ENCODE results near the gene C1orf198.
A peak's percentile ranks its signal among the peaks of the same experiment; 100 is the strongest.
"Not testable (repeated sequence)": the region's sequence is repeated elsewhere in the genome, so short reads cannot be mapped to it uniquely, and the experiment has no call there.

Gene C1orf198

GRCh38 chr1:230860617-230861384, 7.5 kb downstream of the C1orf198 start:
- no peak for DNase-seq (ENCODE audit: low spot score)

DNA sequence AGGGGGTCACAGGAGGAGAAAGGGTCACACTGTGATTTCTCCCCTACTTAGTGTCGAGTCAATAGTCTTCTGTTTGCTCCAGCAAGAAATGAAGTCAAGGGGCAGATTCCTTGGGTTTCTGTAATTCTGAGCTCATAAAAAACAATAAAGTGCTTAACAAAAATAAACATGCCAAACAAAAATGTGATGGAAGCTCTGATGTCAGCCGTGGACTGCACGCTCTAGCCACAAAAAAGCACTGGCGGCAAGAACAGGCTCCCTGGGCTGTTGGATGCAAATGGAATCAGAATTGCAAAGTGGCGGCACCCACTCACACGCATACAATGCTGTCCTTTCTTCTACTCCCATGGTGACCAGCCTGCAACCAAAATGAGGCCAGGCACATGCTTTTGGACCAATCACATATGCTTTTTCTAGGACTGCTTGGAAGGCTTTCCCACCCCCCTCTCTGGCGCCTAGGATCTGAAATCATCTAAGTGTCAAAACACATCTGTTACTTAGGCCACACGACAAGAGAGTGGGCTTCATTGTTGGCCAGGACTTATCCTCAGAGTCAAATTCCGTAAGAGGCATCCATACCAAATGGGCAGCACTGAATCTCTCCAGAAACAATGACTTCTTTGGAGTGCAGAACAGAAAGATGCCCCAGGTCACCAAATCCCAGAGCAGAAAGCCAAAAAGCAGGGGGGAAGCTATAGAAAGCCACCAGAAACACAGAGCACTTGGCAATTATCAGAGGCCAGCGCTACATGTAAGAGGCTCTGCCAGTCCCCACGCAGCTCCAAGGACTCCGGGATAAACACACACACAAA, 9.2 kb downstream of the C1orf198 start:
- no peak for DNase-seq (ENCODE audit: low spot score)

- DNase-seq (ENCODE audit: low spot score) = no peak
Measured at GRCh38 chr1:230858236-230858820, 10.0 kb downstream of the C1orf198 start.

- no peak for DNase-seq (ENCODE audit: low spot score)
Measured at GRCh38 chr1:230857822-230858221, 10.5 kb downstream of the C1orf198 start.

DNA sequence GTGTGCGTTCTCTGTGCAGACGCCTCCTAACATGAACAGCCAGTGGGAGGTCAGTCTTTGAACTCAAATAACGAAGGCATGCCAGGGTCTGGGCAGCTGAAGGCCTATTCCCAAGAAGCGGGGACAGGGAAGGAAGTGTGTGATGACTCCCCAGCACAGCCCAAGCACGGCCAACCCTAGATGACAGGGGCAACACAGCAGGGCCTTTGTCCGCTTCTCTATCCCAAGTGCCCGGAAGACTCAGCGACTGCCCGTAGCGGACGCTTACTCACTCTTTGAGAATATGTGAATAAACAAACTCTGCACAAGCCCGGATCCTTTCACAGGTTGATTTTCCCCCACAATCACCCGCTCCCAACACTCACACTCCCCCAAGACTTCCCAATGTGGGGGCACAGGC, 11.2 kb downstream of the C1orf198 start:
- no peak for DNase-seq (ENCODE audit: low spot score)

- no peak for DNase-seq (ENCODE audit: low spot score)
Measured at GRCh38 chr1:230855886-230856285, 12.4 kb downstream of the C1orf198 start.

DNA sequence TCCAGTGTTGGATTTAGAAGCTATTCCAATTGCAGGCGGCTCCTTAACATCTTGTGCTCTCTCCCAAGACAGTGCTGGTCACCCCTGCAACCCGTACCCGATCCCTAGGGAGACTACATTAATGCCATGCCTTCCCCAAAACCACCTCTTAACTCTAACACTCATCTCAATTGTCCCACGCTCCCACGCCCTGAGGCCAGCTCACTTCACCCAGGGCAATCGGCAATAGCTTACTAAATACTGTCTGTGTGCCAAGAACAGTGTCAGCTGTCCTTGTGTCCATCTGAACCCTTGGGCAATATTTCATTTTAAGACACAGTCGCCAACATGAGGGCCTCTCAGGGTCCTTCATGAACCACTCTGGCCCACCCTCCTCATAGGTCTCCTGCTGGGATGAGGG, 13.9 kb downstream of the C1orf198 start:
- no peak for DNase-seq (ENCODE audit: low spot score)

DNA sequence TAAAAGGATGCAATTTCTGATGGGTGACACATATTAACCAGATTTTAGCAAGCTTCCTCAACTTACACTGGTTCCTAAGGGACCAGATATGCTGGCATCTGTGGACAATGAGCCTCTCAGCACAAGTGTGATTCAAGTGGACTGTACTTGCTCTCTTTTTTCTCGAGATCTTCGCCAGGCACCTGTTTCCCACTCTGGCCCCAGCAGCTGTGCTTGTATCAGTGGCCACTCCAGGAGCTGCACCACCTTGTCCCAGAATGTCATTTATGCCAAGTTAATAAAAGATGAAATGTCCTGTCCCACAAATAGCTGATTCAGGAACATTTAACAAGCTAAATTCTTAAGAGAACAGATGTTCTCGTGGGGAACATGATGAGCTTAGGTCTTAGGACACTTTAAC, 14.6 kb downstream of the C1orf198 start:
- no peak for DNase-seq (ENCODE audit: low spot score)

DNA sequence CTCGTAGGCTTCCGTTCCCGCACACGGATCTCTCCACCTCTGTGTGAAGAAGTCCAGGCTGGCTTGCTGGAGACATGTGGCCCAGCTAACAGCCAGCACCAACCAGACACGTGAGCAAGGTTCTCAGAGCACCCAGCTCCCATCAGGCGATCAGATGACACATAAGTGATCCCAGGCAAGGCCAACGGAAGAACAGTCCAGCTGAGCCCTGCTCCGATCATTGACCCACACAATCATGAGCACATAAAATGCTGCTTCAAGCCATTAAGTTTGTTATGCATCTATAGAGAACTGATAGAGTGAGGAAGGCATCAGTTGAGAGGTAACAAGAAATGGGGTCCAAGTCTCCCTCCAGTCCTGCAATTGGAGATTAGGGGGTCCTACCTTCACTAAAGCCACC, 15.4 kb downstream of the C1orf198 start:
- no peak for DNase-seq (ENCODE audit: low spot score)

DNA sequence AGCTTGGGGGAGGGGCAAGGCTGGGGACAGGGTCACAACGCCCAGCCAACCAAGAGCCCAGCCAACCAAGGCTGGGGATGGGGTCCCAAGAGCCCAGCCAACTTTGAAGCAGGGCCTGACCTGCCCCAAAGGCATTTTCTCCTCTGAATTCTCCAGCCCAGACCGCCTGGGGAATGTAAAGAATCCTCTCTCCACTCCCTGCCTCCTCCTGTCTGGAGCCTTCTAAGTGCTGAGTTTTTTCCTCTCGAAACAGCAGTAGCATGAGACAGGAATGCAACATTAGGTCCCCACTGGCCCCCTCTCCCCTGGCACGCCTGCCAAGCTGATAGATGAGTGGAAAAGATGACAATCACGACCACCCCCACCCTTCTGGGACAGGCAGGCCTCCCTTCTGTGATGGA, 17.0 kb downstream of the C1orf198 start:
- no peak for DNase-seq (ENCODE audit: low spot score)

DNA sequence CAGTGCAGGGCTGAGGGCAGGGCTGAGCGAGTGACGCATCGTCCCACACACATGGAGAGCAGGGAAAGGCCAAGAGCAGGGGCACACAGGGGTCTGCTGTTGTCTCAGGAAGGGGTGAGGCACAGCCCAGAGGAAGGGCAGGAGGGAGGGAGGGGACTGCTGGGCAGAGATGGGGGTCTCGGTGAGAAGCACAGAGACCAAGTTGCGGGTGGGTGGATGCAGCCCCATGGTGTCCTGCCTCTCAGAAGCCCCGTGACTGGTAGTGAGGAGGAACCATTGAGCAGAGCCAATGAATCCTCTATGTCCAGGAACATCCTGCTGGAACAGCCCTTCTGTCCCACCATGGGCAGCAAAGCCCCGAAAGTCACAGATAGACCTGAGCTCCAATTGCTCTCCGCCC, 17.8 kb downstream of the C1orf198 start:
- DNase-seq (ENCODE audit: low spot score) = no peak

DNA sequence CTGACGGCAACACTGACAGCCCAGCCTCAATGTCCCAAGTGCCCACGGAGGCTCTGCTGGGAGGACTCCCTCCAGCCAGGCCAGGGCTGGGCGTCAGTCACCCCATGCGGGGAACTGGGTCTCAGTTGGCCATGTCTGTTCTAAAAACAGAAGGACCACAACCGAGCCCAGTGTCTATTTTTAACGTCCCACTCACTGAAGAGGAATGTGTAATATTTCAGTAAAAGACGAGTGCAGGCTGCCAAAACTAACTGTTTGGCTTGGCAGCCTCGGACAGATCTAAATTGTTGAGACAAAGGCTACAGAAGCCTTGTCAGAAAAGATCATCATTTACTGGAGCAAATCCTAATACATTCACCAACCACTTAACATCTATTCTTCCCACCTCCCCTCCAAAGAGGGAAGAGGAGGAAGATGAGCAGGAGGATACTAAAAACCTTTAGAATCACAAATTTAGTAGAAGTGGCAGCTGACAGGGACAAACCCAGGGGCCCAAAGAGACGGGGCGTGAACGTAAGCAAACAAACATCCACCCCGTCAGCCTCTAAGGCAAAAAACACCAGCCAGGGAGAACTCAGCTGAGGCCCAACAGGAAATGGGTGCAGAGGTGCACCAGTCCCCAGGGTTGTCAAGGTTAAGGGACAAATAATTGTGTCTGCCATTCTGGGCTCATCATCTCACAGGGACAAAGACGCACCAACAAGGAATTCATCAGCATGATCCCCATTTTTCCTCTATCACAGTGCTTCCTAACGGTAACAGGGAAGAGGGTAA, 18.7 kb downstream of the C1orf198 start:
- DNase-seq (ENCODE audit: low spot score) = peak; percentile 53

GRCh38 chr1:230848235-230848634, 20.1 kb downstream of the C1orf198 start:
- no peak for DNase-seq (ENCODE audit: low spot score)

GRCh38 chr1:230845184-230845583, 23.1 kb downstream of the C1orf198 start:
- not testable (repeated sequence) for DNase-seq (ENCODE audit: low spot score)

DNA sequence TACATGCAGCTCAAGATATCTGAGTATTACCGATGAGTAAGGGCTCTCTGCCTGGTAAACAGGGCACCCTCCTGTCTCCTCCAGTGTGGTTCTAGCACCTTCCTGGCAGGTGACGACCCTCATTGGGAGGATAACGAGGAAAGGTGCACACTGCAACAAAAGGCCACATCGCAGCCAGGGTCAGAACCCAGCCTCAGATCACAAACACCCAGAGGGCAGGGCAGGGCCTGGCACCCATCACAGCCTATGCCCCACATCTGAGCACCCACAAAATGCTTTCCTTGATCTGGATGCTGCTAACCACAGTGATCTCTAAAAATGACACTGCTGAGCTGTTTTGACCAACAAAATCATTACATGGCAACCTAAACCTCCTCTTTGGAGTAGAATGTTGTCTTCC, 23.8 kb downstream of the C1orf198 start:
- no peak for DNase-seq (ENCODE audit: low spot score)

- DNase-seq (ENCODE audit: low spot score) = no peak
Measured at GRCh38 chr1:230843503-230844309, 24.6 kb downstream of the C1orf198 start.

GRCh38 chr1:230842801-230843200, 25.5 kb downstream of the C1orf198 start:
- no peak for DNase-seq (ENCODE audit: low spot score)

DNA sequence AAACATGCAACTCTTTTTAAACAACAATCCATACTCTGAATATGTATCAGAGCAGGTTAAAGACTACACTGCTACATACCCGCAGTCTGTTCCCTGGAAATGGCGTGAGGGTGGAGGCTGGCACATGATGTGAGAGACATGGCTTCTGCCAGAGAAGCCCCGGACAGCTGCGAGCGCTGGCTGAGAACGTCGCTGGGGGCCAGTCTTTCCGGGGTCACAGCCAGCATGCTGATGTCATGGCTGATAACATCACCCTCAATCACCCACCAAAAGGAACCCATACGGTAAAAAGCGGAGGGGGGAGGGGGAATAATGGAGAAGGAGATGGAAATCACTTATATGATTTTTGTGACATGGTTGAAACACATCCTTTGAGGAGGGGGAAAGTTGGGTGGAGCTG, 29.1 kb downstream of the C1orf198 start:
- no peak for DNase-seq (ENCODE audit: low spot score)

DNA sequence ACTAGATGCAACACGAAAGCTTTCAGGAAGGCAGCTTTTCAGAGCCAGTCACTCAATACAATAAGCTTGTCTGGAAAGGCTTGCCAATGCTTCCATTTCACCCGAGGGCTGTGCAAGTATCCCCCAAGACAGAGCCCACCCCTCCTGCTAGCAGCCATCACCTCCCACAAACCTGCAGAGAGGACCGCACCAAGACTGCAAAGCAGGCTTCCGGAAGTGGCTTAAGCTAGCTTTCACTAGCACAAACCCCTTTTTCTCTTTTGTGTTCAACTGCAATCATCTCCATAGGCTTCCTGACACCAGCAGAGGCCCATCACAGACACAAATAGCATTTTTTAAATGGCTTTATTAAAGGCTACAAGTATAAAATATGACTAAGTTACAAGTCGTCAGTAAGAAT, 31.5 kb downstream of the C1orf198 start:
- no peak for DNase-seq (ENCODE audit: low spot score)

DNA sequence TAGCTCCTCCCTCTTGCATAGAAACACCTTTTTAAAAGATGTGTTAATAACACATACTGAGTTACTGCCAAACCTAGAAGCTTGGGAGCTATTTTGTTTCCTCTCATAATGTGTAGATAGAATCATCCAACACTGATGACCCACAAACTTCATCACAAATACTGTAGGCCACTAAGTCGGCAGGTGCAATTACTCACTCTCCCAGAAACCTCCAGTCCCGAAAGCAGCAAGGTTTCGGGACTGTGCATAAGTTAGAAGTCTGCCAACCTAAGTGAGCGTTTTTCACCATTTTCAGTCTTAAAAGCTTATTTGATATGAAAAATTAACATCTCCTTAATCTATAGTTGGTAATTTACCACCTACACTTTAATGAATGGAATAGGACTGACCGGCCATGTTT, 32.0 kb downstream of the C1orf198 start:
- DNase-seq (ENCODE audit: low spot score) = no peak

GRCh38 chr1:230834292-230834691, 34.0 kb downstream of the C1orf198 start:
- no peak for DNase-seq (ENCODE audit: low spot score)
